NCI-H2029 (cell line): ENCODE data around the gene GALNT2.

Experiments
- DNase-seq: peaks from one replicate; lab custom pipeline; 2025; lab: John Stamatoyannopoulos, UW

The GALNT2 gene

GRCh38 chr1:230187290-230187689 lies 120.3 kb downstream of the GALNT2 start:
- DNase-seq: no peak

- peak; percentile 44 for DNase-seq
These were observed 121.8 kb downstream of the GALNT2 start for GRCh38 chr1:230188826-230189225.

- DNase-seq: peak; percentile 93
These were observed 122.3 kb downstream of the GALNT2 start for GRCh38 chr1:230189341-230189740.

GRCh38 chr1:230189824-230190223 lies 122.8 kb downstream of the GALNT2 start:
- no peak for DNase-seq

DNA sequence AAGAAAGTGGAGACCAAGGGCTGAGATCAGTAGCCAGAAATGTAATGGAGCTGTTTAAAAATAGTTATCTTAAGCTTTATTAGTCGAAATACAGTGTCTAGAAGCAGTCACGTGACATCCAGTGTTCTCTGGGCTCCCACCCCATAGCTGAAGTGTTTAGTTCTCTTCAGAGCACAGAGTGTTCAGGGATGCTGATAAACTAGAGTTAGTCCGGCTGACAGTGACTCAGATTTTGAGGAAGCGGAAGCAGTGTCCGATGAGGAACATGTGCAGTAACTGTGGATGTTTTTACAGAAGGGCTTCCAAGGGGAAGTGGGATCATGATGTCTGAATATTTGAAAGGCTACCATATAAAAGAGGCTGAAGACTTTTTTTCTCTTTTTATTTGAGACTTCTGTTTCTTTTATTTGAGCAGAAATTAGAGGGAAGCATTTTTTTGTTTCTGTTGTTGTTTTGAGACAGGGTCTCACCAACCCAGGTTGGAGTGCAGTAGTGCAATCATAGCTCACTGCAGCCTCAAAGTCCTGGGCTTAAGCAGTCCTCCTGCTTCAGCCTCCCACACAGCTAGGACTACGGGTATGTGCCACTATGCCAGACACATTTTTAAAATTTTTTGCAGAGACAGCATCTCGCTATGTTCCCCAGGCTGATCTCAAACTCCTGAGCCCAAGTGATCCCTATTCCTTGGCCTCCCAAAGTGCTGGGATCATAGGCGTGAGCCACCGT lies 124.2 kb downstream of the GALNT2 start:
- DNase-seq: no peak

GRCh38 chr1:230191855-230192254 lies 124.8 kb downstream of the GALNT2 start:
- no peak for DNase-seq

- DNase-seq: no peak
These were observed 127.5 kb downstream of the GALNT2 start for GRCh38 chr1:230194525-230194924.

DNA sequence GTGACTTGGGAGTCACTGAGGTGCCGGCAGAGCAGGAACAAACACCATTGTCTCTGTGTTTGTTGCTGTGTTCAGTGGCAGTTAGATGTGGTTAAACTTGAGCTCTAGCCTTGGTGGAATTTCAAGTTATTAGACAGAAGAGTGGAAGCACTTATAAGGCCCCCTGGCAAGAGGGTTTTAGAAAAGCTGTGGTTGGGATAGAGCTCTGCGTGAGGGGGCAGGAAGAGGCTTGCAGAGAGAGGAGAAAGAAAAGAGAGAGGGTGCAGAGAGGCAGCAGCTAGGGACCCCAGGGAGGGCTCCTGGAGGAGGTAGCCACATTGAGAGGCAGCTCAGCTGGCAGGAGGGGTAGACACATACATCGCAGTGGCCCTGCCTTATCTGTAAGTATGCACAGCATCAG lies 128.2 kb downstream of the GALNT2 start:
- DNase-seq: no peak

GRCh38 chr1:230196077-230196476 lies 129.0 kb downstream of the GALNT2 start:
- DNase-seq: no peak

- DNase-seq: no peak
These were observed 130.9 kb downstream of the GALNT2 start for GRCh38 chr1:230197644-230198567.

DNA sequence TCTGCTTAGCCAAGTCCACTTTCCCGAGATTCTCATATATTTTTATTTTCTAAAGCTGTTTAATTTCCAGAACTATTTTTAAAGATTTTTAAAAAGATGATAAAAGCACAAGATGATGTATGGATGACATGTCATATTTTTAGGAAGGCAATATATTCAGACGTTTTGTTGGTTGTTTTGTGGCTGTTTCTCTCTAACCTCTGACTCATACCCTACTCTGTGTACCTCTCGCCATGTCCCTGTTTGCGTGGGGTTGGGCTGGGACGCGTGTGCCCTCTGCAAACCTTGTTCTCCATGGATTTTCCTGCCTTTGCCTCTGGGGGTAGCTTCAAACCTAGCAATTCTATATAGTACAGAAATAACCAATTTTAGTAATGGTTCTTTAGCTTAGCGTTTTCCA lies 132.0 kb downstream of the GALNT2 start:
- no peak for DNase-seq

DNA sequence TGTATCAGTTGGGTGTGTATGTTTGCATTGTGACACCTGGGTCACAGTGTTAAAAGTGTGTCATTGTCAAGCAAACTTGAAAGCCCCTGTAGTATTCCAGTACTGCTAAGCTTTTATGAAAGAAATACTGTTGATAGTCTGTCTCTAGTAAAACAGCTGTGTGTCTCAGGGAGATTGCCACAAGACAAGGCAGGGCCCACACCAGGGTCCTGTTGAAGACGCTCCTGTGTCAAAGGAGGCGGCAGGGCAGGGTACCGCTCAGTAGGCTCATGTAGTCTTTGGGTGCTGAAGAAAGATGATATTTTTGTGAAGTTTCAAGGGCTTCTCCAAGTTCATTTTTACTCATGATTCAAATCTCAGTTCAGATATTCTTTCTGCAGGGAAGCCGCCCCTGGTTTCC lies 132.5 kb downstream of the GALNT2 start:
- no peak for DNase-seq

- DNase-seq: no peak
These were observed 133.2 kb downstream of the GALNT2 start for GRCh38 chr1:230200276-230200675.

GRCh38 chr1:230201445-230201844 lies 134.4 kb downstream of the GALNT2 start:
- no peak for DNase-seq

DNA sequence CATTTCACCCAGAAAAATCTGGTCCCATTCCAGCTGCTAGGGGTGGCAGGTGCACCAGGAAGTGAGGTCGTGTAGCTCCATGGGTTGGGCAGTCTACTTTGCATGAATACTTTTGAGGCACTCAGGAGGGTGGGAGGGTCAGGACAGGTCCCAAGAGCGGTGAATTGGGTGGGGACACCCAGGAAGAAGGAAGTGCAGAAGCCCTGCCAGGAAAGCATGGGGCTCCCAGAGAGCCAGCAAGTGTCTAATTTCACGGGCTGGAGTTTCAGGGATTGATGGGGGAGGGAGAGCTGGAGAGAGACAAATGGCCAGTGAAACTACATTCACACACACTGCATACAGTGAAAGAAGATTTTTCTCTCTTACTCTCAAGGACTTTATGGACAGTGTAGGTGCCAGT lies 137.8 kb downstream of the GALNT2 start:
- peak; percentile 81 for DNase-seq

- DNase-seq: no peak
These were observed 138.7 kb downstream of the GALNT2 start for GRCh38 chr1:230205719-230206198.

- DNase-seq: no peak
These were observed 139.2 kb downstream of the GALNT2 start for GRCh38 chr1:230206207-230206606.

DNA sequence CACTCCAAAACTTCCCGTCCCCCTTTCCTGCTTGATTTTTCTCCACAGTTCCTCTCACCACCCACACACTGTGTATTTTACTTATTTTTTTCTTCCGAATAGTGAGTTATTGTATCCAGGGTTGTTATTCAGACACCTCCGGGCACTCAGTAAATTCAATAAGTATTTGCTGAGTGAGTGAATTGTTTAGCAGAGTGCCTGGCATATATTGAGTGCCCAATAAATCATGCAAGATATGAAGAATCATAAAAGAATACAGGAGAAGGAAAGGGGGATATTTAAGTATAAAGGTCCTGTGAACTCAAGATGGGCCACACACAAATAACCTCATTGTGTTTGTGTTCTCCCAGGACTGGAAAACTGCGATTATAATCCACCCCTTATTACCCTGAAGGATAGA lies 139.9 kb downstream of the GALNT2 start:
- no peak for DNase-seq

- DNase-seq: no peak
These were observed 140.6 kb downstream of the GALNT2 start for GRCh38 chr1:230207598-230207997.

DNA sequence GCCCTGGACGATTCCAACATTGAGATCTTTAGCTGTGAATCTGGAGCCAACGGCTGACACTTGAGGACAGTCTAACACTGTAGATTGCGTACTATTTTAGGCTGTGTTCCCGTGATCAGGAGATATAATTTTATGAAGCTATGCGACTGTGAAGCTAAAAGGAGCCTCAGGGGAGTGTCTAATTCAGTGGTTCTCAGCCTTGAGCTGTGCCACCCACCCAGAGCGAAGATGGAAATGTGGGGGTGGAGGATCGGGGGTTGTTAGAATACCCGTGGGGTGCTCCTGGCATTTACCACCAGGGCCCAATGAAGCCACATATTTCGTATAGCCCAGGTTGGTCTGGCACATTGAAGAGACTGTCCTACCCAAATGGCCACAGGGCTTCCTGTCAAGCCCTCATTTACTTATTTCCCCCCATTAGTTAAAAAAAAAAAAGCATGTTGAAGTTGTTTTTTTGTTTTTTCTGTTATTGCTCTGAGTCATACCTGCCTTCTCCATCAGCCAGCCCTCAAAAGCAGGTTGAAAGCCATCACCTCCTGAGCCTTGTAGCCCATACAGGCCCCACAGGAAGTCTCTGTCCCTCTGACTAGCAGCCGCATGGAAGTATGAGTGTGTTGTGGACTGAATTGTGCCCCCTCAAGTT lies 141.7 kb downstream of the GALNT2 start:
- DNase-seq: no peak

DNA sequence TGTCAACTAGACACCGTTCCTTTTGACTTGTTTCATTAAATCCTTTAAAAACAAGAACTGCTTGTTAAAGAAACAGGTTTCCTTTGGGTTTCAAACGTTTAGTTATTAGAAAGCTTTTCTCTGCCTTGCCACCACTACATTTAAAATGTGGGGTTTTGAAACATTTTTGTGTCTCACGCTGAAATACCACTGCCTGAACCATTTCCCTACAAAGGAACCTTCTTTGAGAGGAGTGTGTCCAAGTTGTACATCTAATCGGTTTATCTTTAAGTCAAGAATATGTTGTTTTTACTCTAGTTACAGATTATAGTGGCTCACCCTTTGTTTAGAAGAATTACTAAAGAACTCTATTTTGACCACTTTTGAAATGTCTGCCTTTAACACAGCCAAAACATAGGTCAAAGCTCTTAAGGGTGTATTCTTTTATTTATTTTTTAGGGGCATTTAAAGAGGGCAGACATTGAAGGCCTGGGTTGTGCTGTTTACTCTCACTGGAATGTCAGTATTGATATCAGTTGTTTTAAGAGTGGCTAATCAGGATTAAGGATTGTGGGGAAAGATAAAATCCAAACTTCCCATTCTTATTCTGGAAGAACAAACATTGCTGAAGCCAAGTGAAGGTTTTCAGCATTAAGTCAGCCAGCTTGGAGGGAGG lies 143.4 kb downstream of the GALNT2 start:
- no peak for DNase-seq

DNA sequence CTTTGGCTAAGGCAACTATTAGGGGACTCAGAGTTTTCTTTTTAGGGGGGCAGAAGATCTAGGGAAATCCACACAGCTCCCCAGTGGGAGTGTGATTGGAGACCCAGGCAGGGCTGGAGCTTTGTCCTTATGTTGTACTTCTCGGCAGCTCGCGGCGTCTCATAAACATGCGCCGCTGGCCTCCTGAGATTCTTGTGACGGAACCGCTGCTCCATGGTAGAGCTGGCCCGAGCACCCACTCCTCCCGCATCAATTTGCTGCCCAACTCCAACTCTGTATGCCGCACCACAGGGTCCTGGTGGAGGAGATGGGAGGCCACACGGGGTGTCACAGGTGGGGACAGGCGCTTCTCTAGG lies 143.9 kb downstream of the GALNT2 start:
- DNase-seq: no peak
